DOHH2 (cell line): ENCODE data around the gene PHGDH.

Experiments used
- CTCF ChIP-seq: fragments of 200-600 bp; sonication (generic); IDR thresholded peaks from one replicate; pipeline ENCODE4 v1.5.1; 2014; ENCODE audit warnings: antibody characterized with exemption, mild to moderate bottlenecking, low read depth, low read length; ENCODE audit not compliant: poor library complexity, severe bottlenecking
- EZH2phosphoT487 ChIP-seq: fragments of 200-600 bp; sonication (generic); IDR thresholded peaks from 2 replicates; pipeline ENCODE4 v1.6.1; 2017; ENCODE audit warnings: borderline replicate concordance, mild to moderate bottlenecking, antibody characterized with exemption, low read length, moderate library complexity, mixed read lengths

GRCh38 chr1:119768778-119769177 lies 57.0 kb downstream of the PHGDH start, which contains the start of gene HMGCS2:
- TF ChIP-seq CTCF, result no peak
- no peak for TF ChIP-seq EZH2phosphoT487
